GM08714 (cell line): ENCODE results near the gene TCEA3.
"Not testable (repeated sequence)": the region's sequence is repeated elsewhere in the genome, so short reads cannot be mapped to it uniquely, and the experiment has no call there.

Source experiments
- H3K4me3 ChIP-seq: fragments of 200-500 bp; sonication (Bioruptor generic); 2 replicates; pipeline ENCODE4 v1.5.1; 2014; ENCODE audit warnings: mild to moderate bottlenecking, low read length, inconsistent platforms
- ZNF274 ChIP-seq: IDR thresholded peaks from 2 replicates; pipeline ENCODE4 v1.6.1; 2012; ENCODE audit warnings: mild to moderate bottlenecking, low read depth, low read length

TCEA3 gene

GRCh38 chr1:23376890-23377811 is 47.4 kb downstream of the TCEA3 start:
- no peak overlapping the region for H3K4me3 ChIP-seq
- TF ChIP-seq ZNF274, result no peak

GRCh38 chr1:23374079-23374735 is 50.3 kb downstream of the TCEA3 start:
- not testable (repeated sequence) for H3K4me3 ChIP-seq

- no peak overlapping the region for H3K4me3 ChIP-seq
- no peak for TF ChIP-seq ZNF274
Observed at GRCh38 chr1:23371987-23372880, 52.3 kb downstream of the TCEA3 start.

- no peak for TF ChIP-seq ZNF274
- no peak overlapping the region for H3K4me3 ChIP-seq
Observed at GRCh38 chr1:23370709-23371584, 53.6 kb downstream of the TCEA3 start.

GRCh38 chr1:23370330-23370708 is 54.2 kb downstream of the TCEA3 start:
- no peak overlapping the region for H3K4me3 ChIP-seq
- TF ChIP-seq ZNF274, result no peak

- TF ChIP-seq ZNF274, result no peak
- H3K4me3 ChIP-seq, result peak within 1 kb of the TSS; percentile 89
Observed at GRCh38 chr1:23369335-23370013, 55.1 kb downstream of the TCEA3 start, which contains the start of gene ZNF436. TSS of gene ZNF436 (minus strand) at chr1:23369836. CDS start at chr1:23368005, 1,831 bp downstream.

GRCh38 chr1:23368562-23369334 is 55.8 kb downstream of the TCEA3 start:
- TF ChIP-seq ZNF274, result no peak
- peak overlapping the region; percentile 89 for H3K4me3 ChIP-seq

GRCh38 chr1:23367791-23368561 is 56.6 kb downstream of the TCEA3 start:
- TF ChIP-seq ZNF274, result no peak
- H3K4me3 ChIP-seq, result peak overlapping the region; percentile 89

- peak overlapping the region; percentile 67 for H3K4me3 ChIP-seq
- no peak for TF ChIP-seq ZNF274
Observed at GRCh38 chr1:23367451-23367790, 57.1 kb downstream of the TCEA3 start.

- no peak overlapping the region for H3K4me3 ChIP-seq
- TF ChIP-seq ZNF274, result no peak
Observed at GRCh38 chr1:23366598-23366997, 58.0 kb downstream of the TCEA3 start.

GRCh38 chr1:23366146-23366545 is 58.4 kb downstream of the TCEA3 start:
- no peak overlapping the region for H3K4me3 ChIP-seq
- no peak for TF ChIP-seq ZNF274
